ENCODE measurements around the gene ABCA4.

DNA sequence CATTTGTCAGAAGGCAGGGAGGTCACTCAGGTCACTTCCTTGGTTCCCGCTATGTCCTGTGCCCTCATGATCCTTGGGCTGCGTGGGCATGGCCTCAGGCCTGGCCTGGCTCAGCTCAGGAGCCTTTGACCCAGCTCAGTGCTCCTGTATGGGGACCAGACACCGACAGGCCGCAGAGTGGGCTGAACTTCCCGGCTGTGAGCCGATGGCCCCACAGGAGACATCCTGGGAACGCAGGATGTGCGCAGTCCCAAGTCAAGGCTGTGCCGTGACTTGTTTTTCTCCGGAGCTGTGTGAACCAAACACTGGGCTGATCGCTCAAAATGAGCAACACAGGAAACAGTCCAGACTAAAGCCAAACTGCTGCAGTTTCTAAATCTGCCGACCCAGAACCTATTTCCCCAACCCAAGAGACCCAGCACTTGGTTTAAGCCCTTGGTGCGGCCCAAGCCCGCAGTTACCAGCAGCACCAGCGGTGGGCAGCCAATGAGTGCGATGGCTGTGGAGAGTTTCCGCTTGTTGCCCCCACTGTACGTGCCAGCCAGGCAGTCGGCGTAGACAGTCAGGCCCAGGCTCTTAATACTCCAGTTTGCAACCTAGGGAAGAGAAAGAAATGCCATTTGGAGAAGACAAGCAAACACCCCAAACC, 119.4 kb downstream of the ABCA4 start:
- no peak for TF ChIP-seq POLR2AphosphoS5 (IDR thresholded peaks at IDR 0.05; ENCODE audit: low read depth, low read length)
- no peak for TF ChIP-seq POLR2A (IDR thresholded peaks at IDR 0.05; ENCODE audit: low read depth, low read length)
- no peak for TF ChIP-seq POU2F2 (IDR thresholded peaks at IDR 0.05; ENCODE audit: low read depth, low read length)
- TF ChIP-seq TAF1 (IDR thresholded peaks at IDR 0.05; ENCODE audit: low read depth, low read length), result no peak
- no peak for TF ChIP-seq SPI1 (IDR thresholded peaks at IDR 0.05; ENCODE audit: low read depth, low read length)

Measured in GM12891 (cell line).